ENCODE results near the gene CYTH1. TPM values are rescaled to one million over a fixed set of nuclear protein-coding genes. Genes with fewer than 3 reads are reported as not detected.

Gene CYTH1
- polyA plus RNA-seq, 1 experiment: 13.7 TPM

DNA sequence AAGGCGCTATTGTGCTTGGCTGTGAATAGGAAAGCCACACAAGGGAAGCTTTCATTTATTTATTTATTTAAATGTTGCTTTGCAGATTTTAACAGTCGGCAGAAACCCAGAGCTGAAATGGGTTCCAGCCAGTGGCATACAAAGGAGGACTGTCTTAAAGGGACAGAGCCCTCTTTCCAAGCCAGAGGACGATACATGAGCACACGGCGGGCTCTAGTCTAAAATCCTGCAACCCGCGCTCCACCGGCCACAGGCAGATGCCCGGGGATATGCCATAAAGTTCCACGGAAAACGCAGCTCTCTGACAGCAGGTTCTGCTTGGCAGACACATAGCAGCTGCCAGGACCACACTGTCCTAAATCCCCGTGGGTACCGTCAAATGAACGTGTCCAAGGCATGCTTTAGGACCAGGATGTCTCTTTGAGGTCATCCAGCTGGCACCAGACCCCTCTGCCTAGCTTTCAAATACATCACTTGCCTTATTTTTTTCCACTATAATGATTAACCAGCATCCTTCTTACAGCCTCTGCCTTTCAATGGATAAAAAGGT lies 64.6 kb downstream of the CYTH1 start:
- H3K27ac ChIP-seq (ENCODE audit: low read depth, low read length): no peak overlapping the region
- TF ChIP-seq, protein P1, sequence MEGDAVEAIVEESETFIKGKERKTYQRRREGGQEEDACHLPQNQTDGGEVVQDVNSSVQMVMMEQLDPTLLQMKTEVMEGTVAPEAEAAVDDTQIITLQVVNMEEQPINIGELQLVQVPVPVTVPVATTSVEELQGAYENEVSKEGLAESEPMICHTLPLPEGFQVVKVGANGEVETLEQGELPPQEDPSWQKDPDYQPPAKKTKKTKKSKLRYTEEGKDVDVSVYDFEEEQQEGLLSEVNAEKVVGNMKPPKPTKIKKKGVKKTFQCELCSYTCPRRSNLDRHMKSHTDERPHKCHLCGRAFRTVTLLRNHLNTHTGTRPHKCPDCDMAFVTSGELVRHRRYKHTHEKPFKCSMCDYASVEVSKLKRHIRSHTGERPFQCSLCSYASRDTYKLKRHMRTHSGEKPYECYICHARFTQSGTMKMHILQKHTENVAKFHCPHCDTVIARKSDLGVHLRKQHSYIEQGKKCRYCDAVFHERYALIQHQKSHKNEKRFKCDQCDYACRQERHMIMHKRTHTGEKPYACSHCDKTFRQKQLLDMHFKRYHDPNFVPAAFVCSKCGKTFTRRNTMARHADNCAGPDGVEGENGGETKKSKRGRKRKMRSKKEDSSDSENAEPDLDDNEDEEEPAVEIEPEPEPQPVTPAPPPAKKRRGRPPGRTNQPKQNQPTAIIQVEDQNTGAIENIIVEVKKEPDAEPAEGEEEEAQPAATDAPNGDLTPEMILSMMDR (IDR thresholded peaks at IDR 0.05; ENCODE audit: low read depth, low read length): no peak
- no peak for DNase-seq (ENCODE audit: low read depth, low spot score)
- H3K27me3 ChIP-seq (ENCODE audit: control insufficient read depth, insufficient read depth, low read length): no peaks in the 10 kb centered on the region
- H3K9me3 ChIP-seq (ENCODE audit: control insufficient read depth, insufficient read depth, low read length): no peaks in the 10 kb centered on the region
- ChIA-PET CTCF (interaction anchor here (0.8 to 2.7 kb wide), 4 partner anchors 10 to 466 kb away, joined by 3 to 22 read pairs (median 4); no protein-coding TSS in a partner anchor), POLR2A (no interaction called here)
- H3K4me3 ChIP-seq (ENCODE audit: low read depth, low read length): peak overlapping the region; percentile 56

DNA sequence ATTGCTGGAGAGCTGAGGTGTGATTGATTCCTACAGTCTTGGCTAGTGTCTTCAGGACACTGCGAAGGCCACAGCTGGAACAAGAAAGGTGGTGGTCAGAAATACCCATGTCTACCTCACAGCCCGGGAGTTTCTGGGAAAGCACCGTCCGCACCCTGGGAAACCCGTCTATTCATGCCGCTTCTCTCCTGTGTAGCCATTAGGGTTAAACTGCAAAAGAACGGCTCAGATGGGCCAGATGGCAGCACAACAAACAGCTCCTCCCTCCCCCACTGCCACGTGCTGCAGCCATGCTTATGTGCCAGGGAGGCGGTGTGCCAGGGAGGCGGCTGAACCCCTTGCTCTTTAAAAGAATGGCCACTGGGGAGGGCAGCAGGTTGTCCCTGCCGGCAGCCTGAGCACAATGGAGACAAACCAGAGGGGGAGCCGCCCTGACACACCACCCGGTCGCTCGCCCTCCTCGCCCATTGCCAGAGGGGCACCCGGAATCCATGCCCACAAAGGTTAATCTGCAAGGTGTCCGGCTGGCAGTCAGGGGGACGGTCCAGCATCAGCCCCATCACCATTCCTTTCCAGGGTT lies 65.2 kb downstream of the CYTH1 start:
- Histone ChIP-seq H3K9me3 (ENCODE audit: control insufficient read depth, insufficient read depth, low read length) (no peaks in the 10 kb centered on the region), H3K27me3 (ENCODE audit: control insufficient read depth, insufficient read depth, low read length) (no peaks in the 10 kb centered on the region), H3K27ac (ENCODE audit: low read depth, low read length) (no peak overlapping the region), H3K4me3 (ENCODE audit: low read depth, low read length) (peak overlapping the region; percentile 56)
- DNase-seq (ENCODE audit: low read depth, low spot score): no peak
- POLR2A ChIA-PET: no interaction called here
- TF ChIP-seq, protein P1 (IDR thresholded peaks at IDR 0.05; ENCODE audit: low read depth, low read length): no peak
- CTCF ChIA-PET: interaction anchor here (0.8 to 2.7 kb wide), 4 partner anchors 9 to 466 kb away, joined by 3 to 22 read pairs (median 3); no protein-coding TSS in a partner anchor

DNA sequence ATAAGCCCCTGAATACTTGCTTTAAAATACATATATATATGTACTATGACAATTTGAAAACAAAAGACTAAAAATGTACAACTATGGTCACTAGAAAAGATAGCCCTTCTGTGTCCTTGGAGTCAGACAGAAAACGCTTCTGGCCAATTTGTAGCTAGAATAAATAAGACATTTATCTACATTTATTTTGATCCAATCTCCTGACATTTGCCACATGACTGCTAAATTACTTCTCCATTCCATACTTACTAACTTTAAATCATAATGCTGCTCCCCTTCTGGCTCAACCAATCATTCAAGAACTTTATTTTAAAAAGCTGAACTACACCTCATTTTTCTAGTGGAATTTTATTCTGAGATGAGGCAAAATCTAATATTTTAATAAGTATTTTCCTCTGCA lies 65.8 kb downstream of the CYTH1 start:
- CTCF ChIA-PET: interaction anchor here (1.2 to 2.7 kb wide), 2 partner anchors 8 to 17 kb away, joined by 3 to 22 read pairs; no protein-coding TSS in a partner anchor

DNA sequence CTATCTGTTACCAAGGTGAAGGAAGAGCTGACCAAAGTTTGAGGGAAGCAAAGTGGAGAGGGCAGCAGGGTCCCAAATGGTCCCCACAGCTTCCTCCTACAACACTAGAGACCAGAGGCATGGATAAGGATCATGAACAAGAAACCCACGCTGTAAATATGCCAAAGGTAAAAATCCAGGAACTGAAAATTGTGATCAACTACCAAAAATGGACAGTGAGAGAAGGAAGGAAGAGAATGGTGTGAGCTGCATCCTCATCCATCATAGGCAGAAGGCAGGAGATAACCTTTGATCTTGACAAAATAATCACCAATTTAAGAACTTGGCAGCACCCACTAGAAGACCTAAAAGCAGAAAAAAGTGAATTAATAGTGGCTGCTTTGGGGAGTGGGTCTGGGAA lies 66.2 kb downstream of the CYTH1 start:
- CTCF ChIA-PET: interaction anchor here (1.2 kb wide), 2 partner anchors 17 to 26 kb away, joined by 3 read pairs; no protein-coding TSS in a partner anchor
- Histone ChIP-seq H3K4me3 (ENCODE audit: low read depth, low read length) (no peak overlapping the region), H3K9me3 (ENCODE audit: control insufficient read depth, insufficient read depth, low read length) (no peaks in the 10 kb centered on the region), H3K27ac (ENCODE audit: low read depth, low read length) (no peak overlapping the region), H3K27me3 (ENCODE audit: control insufficient read depth, insufficient read depth, low read length) (no peaks in the 10 kb centered on the region)
- DNase-seq (ENCODE audit: low read depth, low spot score): no peak
- POLR2A ChIA-PET: no interaction called here
- TF ChIP-seq, protein P1 (IDR thresholded peaks at IDR 0.05; ENCODE audit: low read depth, low read length): no peak

More for the DNA sequence above, 65.8 kb downstream of the CYTH1 start:
- Histone ChIP-seq H3K27ac (ENCODE audit: low read depth, low read length) (no peak overlapping the region), H3K4me3 (ENCODE audit: low read depth, low read length) (no peak overlapping the region), H3K27me3 (ENCODE audit: control insufficient read depth, insufficient read depth, low read length) (no peaks in the 10 kb centered on the region), H3K9me3 (ENCODE audit: control insufficient read depth, insufficient read depth, low read length) (no peaks in the 10 kb centered on the region)
- TF ChIP-seq, protein P1 (IDR thresholded peaks at IDR 0.05; ENCODE audit: low read depth, low read length): no peak
- no peak for DNase-seq (ENCODE audit: low read depth, low spot score)
- POLR2A ChIA-PET: no interaction called here
